GM23338 (cell line): ENCODE results near the gene PDZD7.

Source experiments
- CREB1 ChIP-seq: fragments of 250-450 bp; sonication (Bioruptor Pico); IDR thresholded peaks from 2 replicates; pipeline ENCODE4 v1.5.0; 2020; ENCODE audit warnings: low read depth, mild to moderate bottlenecking, moderate library complexity
- CTCF ChIP-seq, 2 experiments: fragments of 200-600 bp in 1 of 2; sonication (generic) in 1 of 2; conservative IDR thresholded peaks; 2 replicates each; pipeline versions ENCODE4 v1.5.1 to v1.6.1; 2016 to 2017; ENCODE audit warnings: antibody characterized with exemption in 2 of 2, low read depth in 2 of 2, mild to moderate bottlenecking in 2 of 2, moderate library complexity in 1 of 2
- EZH2 ChIP-seq: fragments of 200-600 bp; sonication (generic); IDR thresholded peaks from one replicate; pipeline ENCODE4 v1.8.0; 2017; ENCODE audit warnings: antibody characterized with exemption, mild to moderate bottlenecking, low read depth; ENCODE audit not compliant: unreplicated experiment
- EZH2phosphoT487 ChIP-seq: fragments of 200-600 bp; sonication (generic); IDR thresholded peaks from one replicate; pipeline ENCODE4 v1.8.1; 2018; ENCODE audit warnings: antibody characterized with exemption; ENCODE audit not compliant: unreplicated experiment
- JUNB ChIP-seq: IDR thresholded peaks from one replicate; pipeline ENCODE4 v1.6.1; 2016; ENCODE audit warnings: antibody characterized with exemption; ENCODE audit not compliant: unreplicated experiment
- POLR2AphosphoS5 ChIP-seq: IDR thresholded peaks from 2 replicates; pipeline ENCODE4 v1.6.1; 2016; ENCODE audit warnings: antibody characterized with exemption, low read depth
- REST ChIP-seq: IDR thresholded peaks from one replicate; pipeline ENCODE4 v1.6.1; 2018; ENCODE audit warnings: antibody characterized with exemption; ENCODE audit not compliant: unreplicated experiment
- ZNF114 ChIP-seq: fragments of 250-450 bp; sonication (Bioruptor Pico); IDR thresholded peaks from 2 replicates; pipeline ENCODE4 v1.5.0; 2020; ENCODE audit warnings: mild to moderate bottlenecking, moderate library complexity

GRCh38 chr10:101079874-101080273 is 48.9 kb upstream of the PDZD7 start:
- no peak for TF ChIP-seq CTCF (conservative IDR thresholded peaks at IDR 0.05; ENCODE audit: low read depth in 2 of 2)
- TF ChIP-seq EZH2phosphoT487: no peak
- no peak for TF ChIP-seq EZH2
- TF ChIP-seq CREB1 (CRISPR knock-in tag): no peak
- no peak for TF ChIP-seq POLR2AphosphoS5
- TF ChIP-seq REST: no peak
- no peak for TF ChIP-seq JUNB
- no peak for TF ChIP-seq ZNF114 (CRISPR knock-in tag)
